ENCODE data around the gene SH3RF1.

The SH3RF1 gene

GRCh38 chr4:169059306-169060211 is 211.2 kb downstream of the SH3RF1 start:
- no peak for DNase-seq

GRCh38 chr4:169058312-169058711 is 212.4 kb downstream of the SH3RF1 start:
- no peak for DNase-seq

- DNase-seq = no peak
These were observed 215.9 kb downstream of the SH3RF1 start for GRCh38 chr4:169054879-169055278.

- DNase-seq = no peak
These were observed 218.2 kb downstream of the SH3RF1 start for GRCh38 chr4:169052594-169052945.

DNA sequence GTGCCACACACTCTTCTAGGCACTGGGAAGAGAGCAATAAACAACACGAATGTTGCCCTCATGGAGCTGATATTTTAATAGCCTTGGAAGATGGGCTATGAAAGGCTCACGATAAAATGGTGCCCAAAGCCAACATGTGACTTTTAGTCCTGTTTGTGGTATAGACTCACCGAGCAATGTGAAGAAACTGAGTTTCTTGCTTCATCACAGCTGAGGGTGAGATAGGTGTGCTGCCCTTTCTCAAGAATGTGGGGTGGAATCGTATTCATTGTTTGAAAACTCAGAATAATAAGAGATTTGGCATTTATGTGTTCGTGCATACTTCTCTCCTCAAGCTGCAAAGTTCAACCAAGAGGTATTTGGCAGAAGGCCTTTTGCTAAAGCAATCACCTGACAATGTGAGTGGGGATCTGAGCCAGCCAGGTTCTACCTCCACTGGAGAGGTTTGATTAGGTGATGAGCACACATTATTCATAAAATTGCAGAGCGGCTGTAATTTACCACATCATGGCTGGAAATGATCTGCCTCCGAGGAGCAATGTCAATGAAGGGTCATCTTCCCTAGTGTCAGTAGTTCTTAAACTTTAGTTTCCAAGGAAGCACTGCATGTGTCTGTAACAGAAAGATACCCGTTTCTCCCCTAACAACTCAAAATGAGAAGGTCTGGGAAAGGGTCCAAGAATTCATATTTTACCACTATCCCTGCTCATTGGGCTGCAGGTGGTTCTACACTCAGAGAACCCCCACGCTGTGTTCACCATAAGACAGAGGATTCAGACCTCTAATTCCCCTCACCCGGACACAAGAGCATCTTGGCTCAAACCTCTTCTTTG is 218.8 kb downstream of the SH3RF1 start:
- DNase-seq = no peak

GRCh38 chr4:169050881-169051760 is 219.6 kb downstream of the SH3RF1 start:
- no peak for DNase-seq

GRCh38 chr4:169050284-169050683 is 220.5 kb downstream of the SH3RF1 start:
- no peak for DNase-seq

DNA sequence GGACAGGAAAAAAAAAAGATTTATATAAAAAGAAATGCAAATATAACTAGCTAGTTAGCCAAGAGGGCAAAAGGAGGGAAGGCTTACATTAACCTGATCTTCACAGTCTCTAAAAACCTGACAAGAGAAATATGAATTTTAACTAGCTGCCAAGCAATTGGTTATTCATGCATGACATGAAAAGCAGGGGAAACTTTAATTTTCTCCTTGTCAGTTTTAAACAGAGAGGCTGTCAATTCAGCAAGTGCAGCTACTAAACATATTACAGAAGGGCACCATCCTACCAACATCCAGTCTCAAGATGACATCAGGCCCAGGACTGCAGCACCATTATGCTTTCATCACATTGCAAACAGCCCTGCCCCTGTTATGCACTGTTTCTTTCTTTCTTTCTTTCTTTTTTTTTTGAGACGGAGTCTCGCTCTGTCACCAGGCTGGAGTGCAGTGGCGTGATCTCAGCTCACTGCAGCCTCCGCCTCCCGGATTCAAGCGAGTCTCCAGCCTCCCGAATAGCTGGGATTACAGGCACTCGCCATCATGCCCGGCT is 221.8 kb downstream of the SH3RF1 start:
- DNase-seq = no peak

GRCh38 chr4:169047956-169048355 is 222.8 kb downstream of the SH3RF1 start:
- DNase-seq = no peak

DNA sequence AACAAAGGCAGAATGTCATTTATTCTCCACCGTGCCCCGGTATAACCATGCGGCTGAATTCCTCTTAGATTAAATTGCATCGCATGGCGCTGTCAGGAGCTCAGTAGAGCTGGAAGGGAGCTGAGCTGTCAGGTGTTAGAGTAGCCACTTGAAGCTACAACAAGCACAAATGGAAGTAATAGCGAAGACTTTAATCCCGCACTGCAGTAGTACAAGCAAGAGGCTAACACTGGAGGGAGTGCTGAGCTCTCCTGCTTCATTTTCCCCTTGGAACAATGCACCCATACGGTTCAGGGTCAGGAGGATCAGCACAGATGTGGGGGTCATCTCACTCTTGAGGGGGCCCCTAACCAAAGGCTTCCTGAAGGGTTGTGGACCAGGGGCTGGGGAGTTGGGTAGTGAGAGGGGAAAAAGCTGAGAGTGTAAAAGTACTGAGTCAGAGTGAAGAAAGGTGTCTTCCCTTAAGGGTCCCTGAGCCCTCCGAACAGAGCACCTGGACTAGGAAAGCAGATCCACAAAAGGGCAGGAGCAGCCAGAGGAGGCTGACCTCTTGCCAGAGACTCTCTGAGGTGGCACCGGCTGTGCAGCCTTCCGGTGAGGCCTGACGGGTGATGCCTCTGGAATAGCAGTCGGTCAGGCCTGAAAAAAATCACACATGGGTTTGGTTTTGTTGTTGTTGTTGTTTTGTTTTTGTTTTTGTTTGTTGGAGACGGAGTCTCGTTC is 224.7 kb downstream of the SH3RF1 start:
- no peak for DNase-seq

GRCh38 chr4:169044714-169045447 is 225.9 kb downstream of the SH3RF1 start:
- DNase-seq = no peak

All from inflammatory macrophage treated with lipopolysaccharide for 4 hours (primary cell).